Activated naive CD4-positive, alpha-beta T cell treated with anti-CD3 and anti-CD28 coated beads, Interleukin-2, amount 10 ng/mL, durations not matched to agents 7 days and 5 days (primary cell): Measurements from ENCODE around the gene POLA2.

Experiments used
- CTCF ChIA-PET: fragments of 350-600 bp; sonication (Branson Sonifier 250); formaldehyde crosslinking; loops from one replicate; lab custom pipeline; 2021; ENCODE audit warnings: antibody characterized with exemption; lab: Charles Lee
- DNase-seq: peaks from one replicate; pipeline ENCODE4 v3.0.0-alpha.2; 2020
- H3K27ac Mint-ChIP-seq: one replicate; pipeline ENCODE4 v1.8.0; 2021; ENCODE audit warnings: mild to moderate bottlenecking, moderate library complexity, mixed read lengths
- H3K27me3 Mint-ChIP-seq: one replicate; pipeline ENCODE4 v1.8.0; 2021; ENCODE audit warnings: mild to moderate bottlenecking, mixed read lengths
- H3K36me3 Mint-ChIP-seq: one replicate; pipeline ENCODE4 v1.8.0; 2021; ENCODE audit warnings: mixed read lengths
- H3K4me1 Mint-ChIP-seq: one replicate; pipeline ENCODE4 v1.8.0; 2021; ENCODE audit warnings: mixed read lengths
- H3K4me3 Mint-ChIP-seq: one replicate; pipeline ENCODE4 v1.8.0; 2021; ENCODE audit warnings: mild to moderate bottlenecking, moderate library complexity, mixed read lengths
- H3K9me3 Mint-ChIP-seq: one replicate; pipeline ENCODE4 v1.8.0; 2021; ENCODE audit warnings: mixed read lengths

The POLA2 gene

DNA sequence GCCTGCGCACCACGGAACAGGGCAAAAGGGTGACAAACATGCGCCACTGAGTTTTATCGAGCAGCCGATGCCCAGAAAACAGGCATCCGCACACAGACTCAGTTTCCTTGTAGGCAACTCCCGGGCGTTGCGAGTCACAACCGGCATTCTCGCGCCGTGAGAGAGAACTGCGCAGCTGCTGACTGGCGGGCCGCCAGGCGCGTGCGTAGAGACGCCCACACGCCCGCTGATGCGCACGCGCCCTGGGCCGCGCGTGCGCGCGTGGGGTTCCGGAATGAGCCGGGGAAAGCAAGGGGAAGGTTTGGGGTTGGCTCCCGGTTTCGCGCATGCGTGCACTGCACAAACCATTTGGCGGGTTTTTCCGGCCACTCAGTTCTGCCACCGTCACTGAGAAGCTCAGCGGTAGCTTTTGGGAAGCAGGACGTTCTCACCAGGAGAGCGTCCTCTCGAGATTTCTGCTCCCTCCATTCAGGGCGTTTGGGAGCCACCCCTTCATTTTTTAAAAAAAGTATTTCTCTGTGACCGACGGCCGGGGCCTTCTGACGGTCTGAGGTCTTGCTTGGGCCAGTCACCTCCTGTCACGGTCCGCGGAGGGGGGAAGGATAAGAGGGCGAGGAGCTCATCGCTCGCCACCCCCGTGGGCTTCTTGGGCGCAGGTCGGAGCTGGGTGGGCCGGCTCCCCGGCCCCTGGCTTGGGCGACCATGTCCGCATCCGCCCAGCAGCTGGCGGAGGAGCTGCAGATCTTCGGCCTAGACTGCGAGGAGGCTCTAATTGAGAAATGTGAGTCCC is at the start of gene POLA2:
POLA2 (plus strand) TSS at position 372 of the 790 bp plus-strand sequence; CDS start at position 703, 331 bp downstream.
- Mint-ChIP-seq H3K27me3 (no peaks in the 10 kb centered on the region), H3K4me3 (peak within 1 kb of the TSS; percentile 94), H3K36me3 (peaks cover 20% of the 10 kb centered on the region), H3K27ac (peak within 1 kb of the TSS; percentile 82), H3K9me3 (no peaks in the 10 kb centered on the region), H3K4me1 (peaks cover 59% of the 10 kb centered on the region)
- CTCF ChIA-PET: interaction anchor here (0.9 to 1.7 kb wide), 6 partner anchors 12 to 249 kb away, joined by 3 to 6 read pairs (median 4); partner anchors contain the start of gene CDC42EP2
- DNase-seq: peak; percentile 96

- Mint-ChIP-seq H3K27me3 (no peaks in the 10 kb centered on the region), H3K4me1 (peaks cover 21% of the 10 kb centered on the region), H3K9me3 (no peaks in the 10 kb centered on the region), H3K36me3 (peaks cover 16% of the 10 kb centered on the region), H3K27ac (peak overlapping the region; percentile 37), H3K4me3 (no peak overlapping the region)
- CTCF ChIA-PET: interaction anchor here (1.4 to 3.9 kb wide), 2 partner anchors 8 to 105 kb away, joined by 3 to 16 read pairs; no protein-coding TSS in a partner anchor
- DNase-seq: no peak
Observed at GRCh38 chr11:65212226-65212801, 49.4 kb upstream of the POLA2 start.

GRCh38 chr11:65213322-65214211 is 48.2 kb upstream of the POLA2 start:
- peaks cover 21% of the 10 kb centered on the region for H3K4me1 Mint-ChIP-seq
- H3K27ac Mint-ChIP-seq: no peak overlapping the region
- DNase-seq: no peak
- CTCF ChIA-PET: interaction anchor here (3.9 kb wide), 1 partner anchor 9 kb away, joined by 16 read pairs; no protein-coding TSS in a partner anchor
- peaks cover 13% of the 10 kb centered on the region for H3K36me3 Mint-ChIP-seq
- H3K27me3 Mint-ChIP-seq: no peaks in the 10 kb centered on the region
- no peaks in the 10 kb centered on the region for H3K9me3 Mint-ChIP-seq
- no peak overlapping the region for H3K4me3 Mint-ChIP-seq

DNA sequence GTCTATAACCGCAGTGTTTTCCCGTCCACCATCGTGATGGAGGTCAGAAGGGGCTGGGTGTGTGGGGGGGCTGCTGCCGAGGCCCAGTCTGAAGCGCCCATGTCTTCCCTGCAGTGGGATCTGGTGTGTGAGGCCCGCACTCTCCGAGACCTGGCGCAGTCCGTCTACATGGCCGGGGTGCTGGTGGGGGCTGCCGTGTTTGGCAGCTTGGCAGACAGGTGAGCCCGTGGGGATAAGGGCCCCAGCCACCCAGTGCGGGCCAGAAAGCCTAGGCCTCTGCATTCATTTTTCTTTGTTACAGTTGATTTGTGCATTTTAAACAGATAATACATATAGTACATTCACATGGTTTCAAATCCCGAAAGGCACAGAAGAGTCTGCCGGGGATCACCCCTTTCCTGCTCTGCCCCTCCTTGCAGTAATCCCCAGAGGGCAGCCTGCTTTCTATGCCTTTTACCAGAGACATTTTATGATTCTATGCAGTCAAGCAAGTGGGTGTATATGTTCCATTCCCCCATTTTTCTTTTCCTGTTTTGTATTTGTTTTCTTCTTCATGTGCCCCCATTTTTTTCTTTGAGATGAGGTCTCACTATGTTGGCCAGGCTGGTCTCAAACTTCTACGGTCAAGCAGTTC is 47.4 kb upstream of the POLA2 start:
- Mint-ChIP-seq H3K27ac (no peak overlapping the region), H3K4me3 (no peak overlapping the region), H3K9me3 (no peaks in the 10 kb centered on the region), H3K27me3 (peaks cover under 1% of the 10 kb centered on the region), H3K4me1 (peaks cover 18% of the 10 kb centered on the region), H3K36me3 (peaks cover 7% of the 10 kb centered on the region)
- CTCF ChIA-PET: interaction anchor here (3.9 kb wide), 1 partner anchor 10 kb away, joined by 16 read pairs; no protein-coding TSS in a partner anchor
- DNase-seq: no peak

DNA sequence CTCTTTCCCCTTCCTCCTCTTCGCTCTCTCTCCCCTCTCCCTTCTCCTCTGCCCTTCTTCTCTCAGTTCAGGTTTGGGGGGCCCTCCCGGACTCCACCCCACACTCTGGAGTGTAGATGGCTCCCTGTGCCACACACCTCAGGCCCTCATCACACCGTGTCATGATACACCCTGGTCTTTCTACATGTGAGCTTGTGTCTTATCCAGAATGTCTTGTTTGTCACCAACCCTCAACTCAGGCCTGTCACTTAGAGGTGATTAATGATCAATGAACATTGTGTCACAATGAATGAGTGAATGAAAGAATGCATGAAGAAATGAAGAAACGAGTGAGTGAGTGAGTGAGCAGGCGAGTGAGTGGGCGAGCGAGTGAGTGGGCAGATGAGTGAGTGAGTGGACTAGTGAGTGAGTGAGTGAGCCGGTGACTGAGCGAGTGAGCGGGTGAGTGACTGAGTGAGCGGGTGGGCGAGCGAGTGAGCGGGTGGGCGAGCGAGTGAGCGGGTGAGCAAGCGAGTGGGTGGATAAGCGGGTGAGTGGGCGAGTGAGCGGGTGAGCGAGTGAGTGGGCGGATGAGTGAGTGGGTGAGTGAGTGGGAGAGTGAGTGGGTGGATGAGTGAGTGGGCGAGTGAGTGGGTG is 46.2 kb upstream of the POLA2 start:
- peaks cover 5% of the 10 kb centered on the region for H3K36me3 Mint-ChIP-seq
- H3K4me1 Mint-ChIP-seq: peaks cover 23% of the 10 kb centered on the region
- H3K4me3 Mint-ChIP-seq: no peak overlapping the region
- CTCF ChIA-PET: interaction anchor here (3.9 kb wide), 1 partner anchor 11 kb away, joined by 16 read pairs; no protein-coding TSS in a partner anchor
- DNase-seq: no peak
- H3K27me3 Mint-ChIP-seq: peaks cover 10% of the 10 kb centered on the region
- H3K9me3 Mint-ChIP-seq: no peaks in the 10 kb centered on the region
- H3K27ac Mint-ChIP-seq: no peak overlapping the region

GRCh38 chr11:65216830-65217229 is 44.9 kb upstream of the POLA2 start:
- peaks cover 17% of the 10 kb centered on the region for H3K27me3 Mint-ChIP-seq
- peaks cover 3% of the 10 kb centered on the region for H3K36me3 Mint-ChIP-seq
- no peak for DNase-seq
- CTCF ChIA-PET: no interaction called here
- no peaks in the 10 kb centered on the region for H3K9me3 Mint-ChIP-seq
- H3K4me1 Mint-ChIP-seq: peaks cover 23% of the 10 kb centered on the region
- no peak overlapping the region for H3K4me3 Mint-ChIP-seq
- H3K27ac Mint-ChIP-seq: no peak overlapping the region

GRCh38 chr11:65217441-65218423 is 44.0 kb upstream of the POLA2 start:
- no peak overlapping the region for H3K27ac Mint-ChIP-seq

DNA sequence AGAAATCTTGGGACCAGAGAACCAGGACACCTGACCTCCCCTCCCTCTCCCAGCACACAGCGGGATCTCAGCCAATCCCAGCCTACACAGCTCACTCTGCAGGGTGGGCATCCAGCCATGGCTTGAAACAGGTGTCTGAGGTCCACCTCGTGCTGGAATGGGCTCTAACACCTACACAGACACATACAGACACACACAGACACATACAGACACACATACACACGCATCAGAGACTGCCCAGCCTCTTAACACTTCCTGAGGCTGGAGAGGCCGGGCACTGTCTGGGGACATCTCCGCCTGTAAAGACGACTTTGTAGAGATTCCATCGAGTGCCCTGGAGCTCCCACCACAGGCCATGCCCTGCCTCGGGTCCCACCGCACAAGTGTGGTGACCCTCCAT is 43.3 kb upstream of the POLA2 start:
- peaks cover 23% of the 10 kb centered on the region for H3K4me1 Mint-ChIP-seq
- no peak overlapping the region for H3K4me3 Mint-ChIP-seq
- H3K36me3 Mint-ChIP-seq: no peaks in the 10 kb centered on the region
- no peak overlapping the region for H3K27ac Mint-ChIP-seq
- DNase-seq: no peak
- CTCF ChIA-PET: interaction anchor here (0.6 to 1.7 kb wide), 2 partner anchors 9 to 13 kb away, joined by 4 read pairs; no protein-coding TSS in a partner anchor
- H3K27me3 Mint-ChIP-seq: peaks cover 28% of the 10 kb centered on the region
- no peaks in the 10 kb centered on the region for H3K9me3 Mint-ChIP-seq

More at GRCh38 chr11:65217441-65218423, 44.0 kb upstream of the POLA2 start:
- Mint-ChIP-seq H3K4me1 (peaks cover 28% of the 10 kb centered on the region), H3K4me3 (no peak overlapping the region), H3K36me3 (no peaks in the 10 kb centered on the region), H3K9me3 (no peaks in the 10 kb centered on the region), H3K27me3 (peaks cover 23% of the 10 kb centered on the region)
- no peak for DNase-seq
- CTCF ChIA-PET: interaction anchor here (0.6 to 1.7 kb wide), 2 partner anchors 10 to 13 kb away, joined by 4 read pairs; no protein-coding TSS in a partner anchor

DNA sequence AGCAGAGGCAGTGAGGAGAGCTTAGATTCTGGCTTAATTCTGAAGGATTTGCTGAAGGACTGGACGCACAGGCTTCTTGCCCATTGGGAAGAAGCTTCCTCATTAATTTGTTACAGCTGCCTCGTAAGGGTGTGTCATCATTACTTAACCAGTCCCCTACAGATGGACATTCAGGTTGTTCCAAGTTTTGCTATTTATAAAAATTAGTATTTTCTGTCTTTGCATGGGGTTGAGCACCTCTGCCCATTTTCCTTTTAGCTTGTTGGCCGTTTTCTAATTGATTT is 41.9 kb upstream of the POLA2 start:
- H3K4me3 Mint-ChIP-seq: no peak overlapping the region
- H3K4me1 Mint-ChIP-seq: peaks cover 13% of the 10 kb centered on the region
- H3K27ac Mint-ChIP-seq: no peak overlapping the region
- CTCF ChIA-PET: interaction anchor here (0.8 to 1.5 kb wide), 2 partner anchors 16 to 222 kb away, joined by 3 read pairs; no protein-coding TSS in a partner anchor
- DNase-seq: no peak
- H3K9me3 Mint-ChIP-seq: no peaks in the 10 kb centered on the region
- H3K36me3 Mint-ChIP-seq: no peaks in the 10 kb centered on the region
- H3K27me3 Mint-ChIP-seq: peaks cover 40% of the 10 kb centered on the region

- DNase-seq: no peak
- CTCF ChIA-PET: interaction anchor here (0.7 to 1.5 kb wide), 2 partner anchors 16 to 18 kb away, joined by 3 read pairs; no protein-coding TSS in a partner anchor
- H3K36me3 Mint-ChIP-seq: no peaks in the 10 kb centered on the region
- H3K27me3 Mint-ChIP-seq: peaks cover 51% of the 10 kb centered on the region
- H3K27ac Mint-ChIP-seq: no peak overlapping the region
- H3K4me3 Mint-ChIP-seq: no peak overlapping the region
- H3K9me3 Mint-ChIP-seq: no peaks in the 10 kb centered on the region
- H3K4me1 Mint-ChIP-seq: peaks cover 22% of the 10 kb centered on the region
Observed at GRCh38 chr11:65221026-65221425, 40.7 kb upstream of the POLA2 start.

DNA sequence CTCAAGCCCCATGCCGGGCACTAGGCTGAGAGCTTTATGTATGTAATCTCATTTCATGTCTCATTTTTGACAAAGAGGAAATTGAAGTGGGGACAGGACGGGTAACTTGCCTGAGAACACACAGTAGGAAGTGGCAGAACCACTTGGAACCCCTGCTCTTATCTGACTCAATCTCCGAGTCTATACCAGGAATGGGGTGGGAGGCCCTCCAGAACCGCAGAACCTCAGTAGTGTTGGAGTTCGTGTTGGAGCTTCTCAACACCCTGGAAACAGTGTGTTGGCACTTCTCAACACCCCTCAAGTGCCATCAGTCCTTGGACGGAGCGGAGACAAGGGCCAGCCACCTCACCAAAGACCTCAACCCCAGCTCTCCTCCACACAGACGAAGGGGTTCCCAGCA is 38.8 kb upstream of the POLA2 start:
- H3K27ac Mint-ChIP-seq: no peak overlapping the region
- H3K27me3 Mint-ChIP-seq: peaks cover 65% of the 10 kb centered on the region
- no peaks in the 10 kb centered on the region for H3K36me3 Mint-ChIP-seq
- H3K9me3 Mint-ChIP-seq: no peaks in the 10 kb centered on the region
- DNase-seq: no peak
- no peak overlapping the region for H3K4me3 Mint-ChIP-seq
- H3K4me1 Mint-ChIP-seq: peaks cover 25% of the 10 kb centered on the region
- CTCF ChIA-PET: interaction anchor here (0.9 to 6.4 kb wide), 3 partner anchors 92 to 107 kb away, joined by 3 to 50 read pairs (median 4); no protein-coding TSS in a partner anchor

DNA sequence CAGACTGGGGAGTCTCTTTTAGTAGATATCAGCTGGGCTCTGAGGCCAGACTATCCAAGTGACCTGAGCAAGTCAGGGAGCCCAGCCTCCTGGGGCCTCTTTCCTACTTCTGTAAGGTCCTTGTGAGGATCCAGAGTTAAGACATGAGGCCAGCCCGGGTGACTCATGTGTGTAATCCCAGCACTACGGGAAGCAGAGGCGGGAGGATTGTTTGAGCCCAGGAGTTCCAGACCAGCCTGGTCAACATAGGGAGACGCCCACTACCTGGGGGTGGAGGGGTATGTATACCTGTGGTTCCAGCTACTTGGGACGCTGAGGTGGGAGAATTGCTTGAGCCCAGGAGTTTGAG is 36.9 kb upstream of the POLA2 start:
- DNase-seq: no peak
- H3K9me3 Mint-ChIP-seq: no peaks in the 10 kb centered on the region
- peaks cover 18% of the 10 kb centered on the region for H3K4me1 Mint-ChIP-seq
- H3K27ac Mint-ChIP-seq: no peak overlapping the region
- H3K4me3 Mint-ChIP-seq: peak overlapping the region; percentile 64
- no peaks in the 10 kb centered on the region for H3K36me3 Mint-ChIP-seq
- peaks cover 65% of the 10 kb centered on the region for H3K27me3 Mint-ChIP-seq
- CTCF ChIA-PET: interaction anchor here (0.7 to 6.4 kb wide), 12 partner anchors 18 to 105 kb away, joined by 3 to 50 read pairs (median 4); partner anchors contain the start of gene CDC42EP2
